Measurements from ENCODE around the gene UNC5C. TPM values are rescaled to one million over a fixed set of nuclear protein-coding genes. Genes with fewer than 3 reads are reported as not detected.

The UNC5C gene
- total RNA-seq, 1 donor from 2014 or later = 0.39 TPM

- Histone ChIP-seq H3K27me3 (no peaks in the 10 kb centered on the region), H3K36me3 (no peaks in the 10 kb centered on the region), H2AFZ (replicated peaks) (no peak overlapping the region), H4K20me1 (ENCODE audit: low read depth) (no peaks in the 10 kb centered on the region), H3K4me1 (no peaks in the 10 kb centered on the region), H3K4me3 (no peak overlapping the region), H3K4me2 (no peak overlapping the region), H3K79me2 (ENCODE audit: low read depth) (no peaks in the 10 kb centered on the region), H3F3A (ENCODE audit: low read depth) (no peaks in the 10 kb centered on the region), H3K27ac (no peak overlapping the region), H3K9me3 (ENCODE audit: low read depth) (no peaks in the 10 kb centered on the region), H3K9ac (no peak overlapping the region)
- DNase-seq (ENCODE audit: low spot score) = no peak
- Mint-ChIP-seq H3K4me3 (no peak overlapping the region), H3K4me1 (no peaks in the 10 kb centered on the region), H3K36me3 (peaks cover 12% of the 10 kb centered on the region), H3K27me3 (ENCODE audit: insufficient read depth, low read depth) (no peaks in the 10 kb centered on the region), H3K9me3 (peaks cover 5% of the 10 kb centered on the region), H3K27ac (no peak overlapping the region)
- no peak for TF ChIP-seq EZH2 (IDR thresholded peaks at IDR 0.05)
- TF ChIP-seq EZH2phosphoT487 (IDR thresholded peaks at IDR 0.05) = peak; percentile 39
- no peak for TF ChIP-seq CTCF (IDR thresholded peaks at IDR 0.05)
Observed at GRCh38 chr4:95290702-95291101, 258.1 kb downstream of the UNC5C start.

GRCh38 chr4:95289028-95289634 is 259.6 kb downstream of the UNC5C start:
- Histone ChIP-seq H3K27me3 (no peaks in the 10 kb centered on the region), H3K27ac (no peak overlapping the region), H3F3A (ENCODE audit: low read depth) (no peaks in the 10 kb centered on the region), H3K9ac (no peak overlapping the region), H3K4me2 (no peak overlapping the region), H3K79me2 (ENCODE audit: low read depth) (no peaks in the 10 kb centered on the region), H3K4me3 (no peak overlapping the region), H3K9me3 (ENCODE audit: low read depth) (no peaks in the 10 kb centered on the region), H3K36me3 (no peaks in the 10 kb centered on the region), H3K4me1 (no peaks in the 10 kb centered on the region), H4K20me1 (ENCODE audit: low read depth) (no peaks in the 10 kb centered on the region), H2AFZ (replicated peaks) (no peak overlapping the region)
- Mint-ChIP-seq H3K9me3 (peaks cover 5% of the 10 kb centered on the region), H3K4me1 (no peaks in the 10 kb centered on the region), H3K36me3 (peaks cover 8% of the 10 kb centered on the region), H3K4me3 (no peak overlapping the region), H3K27ac (no peak overlapping the region), H3K27me3 (ENCODE audit: insufficient read depth, low read depth) (no peaks in the 10 kb centered on the region)
- TF ChIP-seq EZH2phosphoT487 (IDR thresholded peaks at IDR 0.05) (no peak), EZH2 (IDR thresholded peaks at IDR 0.05) (no peak), CTCF (IDR thresholded peaks at IDR 0.05) (no peak)
- no peak for DNase-seq (ENCODE audit: low spot score)

GRCh38 chr4:95288552-95288951 is 260.2 kb downstream of the UNC5C start:
- DNase-seq (ENCODE audit: low spot score) = no peak
- H3K27ac Mint-ChIP-seq = no peak overlapping the region

More at GRCh38 chr4:95288552-95288951, 260.2 kb downstream of the UNC5C start:
- peaks cover 5% of the 10 kb centered on the region for H3K9me3 Mint-ChIP-seq
- no peak overlapping the region for H3K27ac ChIP-seq
- H3K27me3 ChIP-seq = no peaks in the 10 kb centered on the region
- H3F3A ChIP-seq (ENCODE audit: low read depth) = no peaks in the 10 kb centered on the region
- H3K27me3 Mint-ChIP-seq (ENCODE audit: insufficient read depth, low read depth) = no peaks in the 10 kb centered on the region
- H3K4me3 Mint-ChIP-seq = no peak overlapping the region
- no peaks in the 10 kb centered on the region for H3K4me1 Mint-ChIP-seq
- H3K9ac ChIP-seq = no peak overlapping the region
- no peaks in the 10 kb centered on the region for H4K20me1 ChIP-seq (ENCODE audit: low read depth)
- H3K4me2 ChIP-seq = no peak overlapping the region
- peaks cover 7% of the 10 kb centered on the region for H3K36me3 Mint-ChIP-seq
- H3K4me3 ChIP-seq = no peak overlapping the region
- no peaks in the 10 kb centered on the region for H3K9me3 ChIP-seq (ENCODE audit: low read depth)
- no peaks in the 10 kb centered on the region for H3K79me2 ChIP-seq (ENCODE audit: low read depth)
- H2AFZ ChIP-seq (replicated peaks) = no peak overlapping the region
- H3K4me1 ChIP-seq = no peaks in the 10 kb centered on the region
- H3K36me3 ChIP-seq = no peaks in the 10 kb centered on the region
- TF ChIP-seq EZH2phosphoT487 (IDR thresholded peaks at IDR 0.05) (no peak), CTCF (IDR thresholded peaks at IDR 0.05) (no peak)

All from neural progenitor cell (in vitro differentiated cells).